A549 (cell line): ENCODE measurements around the gene NFAM1.

Experiments used
- BHLHE40 ChIP-seq: IDR thresholded peaks from 2 replicates; pipeline ENCODE4 v1.6.1; 2012; ENCODE audit warnings: low read depth, low read length, inconsistent platforms
- CHD2 ChIP-seq: fragments of 150-350 bp; IDR thresholded peaks from 2 replicates; pipeline ENCODE4 v1.6.1; 2014; ENCODE audit warnings: low read length; ENCODE audit not compliant: partially characterized antibody
- CTCF ChIP-seq: fragments of >200 bp; sonication (Bioruptor Twin); formaldehyde crosslinking; IDR thresholded peaks from 3 replicates; pipeline ENCODE4 v1.5.1; 2016
- EP300 ChIP-seq, 2 experiments: fragments of >200 bp; sonication (Bioruptor Twin); formaldehyde crosslinking; IDR thresholded peaks; 2 replicates in 1 of 2; 3 replicates in 1 of 2; pipeline ENCODE4 v1.6.1; 2016 to 2017
- JUN ChIP-seq, 2 experiments: fragments of >200 bp; sonication (Bioruptor Twin); formaldehyde crosslinking; IDR thresholded peaks; 2 replicates in 1 of 2; 3 replicates in 1 of 2; pipeline ENCODE4 v1.6.1; 2016 to 2017
- MYC ChIP-seq: IDR thresholded peaks from 2 replicates; pipeline ENCODE4 v1.6.1; 2012; ENCODE audit warnings: mild to moderate bottlenecking, inconsistent platforms, low read length, improper control_type of control experiment, borderline replicate concordance
- NFE2L2 ChIP-seq: fragments of 150-350 bp; conservative IDR thresholded peaks from 2 replicates; pipeline ENCODE4 v1.6.1; 2014; ENCODE audit warnings: low read length
- REST ChIP-seq: fragments of 200-600 bp; sonication (generic); IDR thresholded peaks from 2 replicates; pipeline ENCODE4 v1.6.1; 2016; ENCODE audit warnings: antibody characterized with exemption, mild to moderate bottlenecking, moderate library complexity

- TF ChIP-seq CTCF (no peak), EP300 (IDR thresholded peaks at IDR 0.05) (no peak), MYC (no peak), REST (no peak), BHLHE40 (no peak), CHD2 (no peak), JUN (IDR thresholded peaks at IDR 0.05) (no peak), NFE2L2 (no peak)
These were observed 6.9 kb upstream of the NFAM1 start for GRCh38 chr22:42439021-42439567.
